HEK293 (cell line): ENCODE measurements around the gene ARHGEF11.
A peak's percentile ranks its signal among the peaks of the same experiment; 100 is the strongest.

Experiments used
- CTCF ChIA-PET: fragments of 350-600 bp; formaldehyde crosslinking; extraction: SDS; loops from one replicate; lab custom pipeline; 2021; ENCODE audit warnings: antibody characterized with exemption; lab: Yijun Ruan, JAX
- POLR2A ChIA-PET: fragments of 300-600 bp; formaldehyde crosslinking; extraction: SDS; loops from one replicate; lab custom pipeline; 2020; ENCODE audit warnings: antibody characterized with exemption, inconsistent platforms; lab: Yijun Ruan, JAX
- H3K27ac ChIP-seq: fragments of 200-500 bp; sonication (Bioruptor generic); 2 replicates; pipeline ENCODE4 v1.5.1; 2014; ENCODE audit warnings: low read depth, low read length, control low read depth, inconsistent platforms; ENCODE audit errors: extremely low read depth
- H3K36me3 ChIP-seq, 2 experiments: fragments of 200-500 bp in 1 of 2; sonication (Bioruptor generic) in 1 of 2; 1 replicate in 1 of 2; 2 replicates in 1 of 2; pipeline ENCODE4 v1.5.1; 2014 to 2017; ENCODE audit warnings: inconsistent platforms in 2 of 2, low read length in 2 of 2; ENCODE audit not compliant: control insufficient read depth in 2 of 2, insufficient read depth in 1 of 2
- H3K4me1 ChIP-seq: fragments of 200-500 bp; sonication (Bioruptor generic); 2 replicates; pipeline ENCODE4 v1.5.1; 2014; ENCODE audit warnings: mild to moderate bottlenecking, low read length, inconsistent platforms; ENCODE audit not compliant: control insufficient read depth, insufficient read depth
- H3K4me3 ChIP-seq: 2 replicates; pipeline ENCODE4 v1.5.1; 2011; ENCODE audit warnings: low read depth, mild to moderate bottlenecking, control low read depth, low read length, moderate library complexity
- H3K9me3 ChIP-seq: fragments of 200-500 bp; sonication (Bioruptor generic); 2 replicates; pipeline ENCODE4 v1.5.1; 2014; ENCODE audit warnings: low read depth, low read length, inconsistent platforms; ENCODE audit not compliant: control insufficient read depth, insufficient read depth
- ELK4 ChIP-seq: IDR thresholded peaks from 2 replicates; pipeline ENCODE4 v1.6.1; 2011; ENCODE audit warnings: mild to moderate bottlenecking, low read depth, low read length, borderline replicate concordance
- HOXA7 ChIP-seq: sonication (generic); formaldehyde crosslinking; IDR thresholded peaks from 2 replicates; pipeline ENCODE4 v1.8.1; 2022; ENCODE audit warnings: missing genetic modification reagents, borderline replicate concordance
- MZF1 ChIP-seq: fragments of 450-650 bp; formaldehyde crosslinking; IDR thresholded peaks from 2 replicates; pipeline ENCODE4 v1.5.1; 2017; ENCODE audit warnings: missing biosample characterization, missing genetic modification characterization, borderline replicate concordance
- ZBTB21 ChIP-seq: fragments of 450-650 bp; formaldehyde crosslinking; IDR thresholded peaks from 2 replicates; pipeline ENCODE4 v1.5.1; 2017; ENCODE audit warnings: missing biosample characterization, missing genetic modification characterization
- ZBTB48 ChIP-seq: fragments of 450-650 bp; formaldehyde crosslinking; IDR thresholded peaks from 2 replicates; pipeline ENCODE4 v1.5.1; 2016; ENCODE audit warnings: missing biosample characterization, missing genetic modification characterization
- ZIC2 ChIP-seq: fragments of 450-650 bp; formaldehyde crosslinking; IDR thresholded peaks from 2 replicates; pipeline ENCODE4 v1.5.1; 2016; ENCODE audit warnings: missing biosample characterization, missing genetic modification characterization
- ZNF138 ChIP-seq: fragments of 450-650 bp; formaldehyde crosslinking; IDR thresholded peaks from 2 replicates; pipeline ENCODE4 v1.5.1; 2016; ENCODE audit warnings: missing biosample characterization, missing genetic modification characterization, borderline replicate concordance
- ZNF157 ChIP-seq: fragments of 450-650 bp; formaldehyde crosslinking; IDR thresholded peaks from 2 replicates; pipeline ENCODE4 v1.5.1; 2016; ENCODE audit warnings: missing biosample characterization, missing genetic modification characterization
- ZNF184 ChIP-seq: fragments of 450-650 bp; IDR thresholded peaks from 2 replicates; pipeline ENCODE4 v1.5.1; 2018; ENCODE audit warnings: missing biosample characterization, mild to moderate bottlenecking, missing genetic modification characterization
- ZNF292 ChIP-seq: fragments of 450-650 bp; formaldehyde crosslinking; IDR thresholded peaks from 2 replicates; pipeline ENCODE4 v1.5.1; 2016; ENCODE audit warnings: low read depth, missing biosample characterization, missing genetic modification characterization, borderline replicate concordance
- ZNF473 ChIP-seq: fragments of 450-650 bp; formaldehyde crosslinking; IDR thresholded peaks from 2 replicates; pipeline ENCODE4 v1.5.1; 2017; ENCODE audit warnings: missing biosample characterization, missing genetic modification characterization
- ZNF510 ChIP-seq: fragments of 450-650 bp; formaldehyde crosslinking; IDR thresholded peaks from 2 replicates; pipeline ENCODE4 v1.5.1; 2018; ENCODE audit warnings: mild to moderate bottlenecking, missing genetic modification characterization, missing biosample characterization; ENCODE audit not compliant: insufficient replicate concordance
- ZNF518A ChIP-seq: fragments of 450-650 bp; formaldehyde crosslinking; conservative IDR thresholded peaks from 2 replicates; pipeline ENCODE4 v1.5.1; 2016; ENCODE audit warnings: low read depth, missing biosample characterization, missing genetic modification characterization
- ZNF521 ChIP-seq: fragments of 450-650 bp; formaldehyde crosslinking; IDR thresholded peaks from 2 replicates; pipeline ENCODE4 v1.5.1; 2017; ENCODE audit warnings: missing biosample characterization, mild to moderate bottlenecking, missing genetic modification characterization
- ZNF548 ChIP-seq: fragments of 450-650 bp; formaldehyde crosslinking; IDR thresholded peaks from 2 replicates; pipeline ENCODE4 v1.5.1; 2016; ENCODE audit warnings: missing biosample characterization, missing genetic modification characterization
- ZNF549 ChIP-seq: fragments of 450-650 bp; IDR thresholded peaks from 2 replicates; pipeline ENCODE4 v1.5.1; 2018; ENCODE audit warnings: missing biosample characterization, missing genetic modification characterization, mild to moderate bottlenecking, inconsistent platforms, moderate library complexity
- ZSCAN18 ChIP-seq: fragments of 450-650 bp; formaldehyde crosslinking; IDR thresholded peaks from 2 replicates; pipeline ENCODE4 v1.5.1; 2016; ENCODE audit warnings: missing biosample characterization, missing genetic modification characterization
- TF ChIP-seq, protein P1 (sequence below): fragments of 450-650 bp; formaldehyde crosslinking; IDR thresholded peaks from 2 replicates; pipeline ENCODE4 v1.5.1; 2016; ENCODE audit warnings: missing biosample characterization, missing genetic modification characterization
- TF ChIP-seq, protein P2 (sequence below): fragments of 450-650 bp; formaldehyde crosslinking; IDR thresholded peaks from 2 replicates; pipeline ENCODE4 v1.5.1; 2016; ENCODE audit warnings: missing biosample characterization, missing genetic modification characterization

ARHGEF11 gene

DNA sequence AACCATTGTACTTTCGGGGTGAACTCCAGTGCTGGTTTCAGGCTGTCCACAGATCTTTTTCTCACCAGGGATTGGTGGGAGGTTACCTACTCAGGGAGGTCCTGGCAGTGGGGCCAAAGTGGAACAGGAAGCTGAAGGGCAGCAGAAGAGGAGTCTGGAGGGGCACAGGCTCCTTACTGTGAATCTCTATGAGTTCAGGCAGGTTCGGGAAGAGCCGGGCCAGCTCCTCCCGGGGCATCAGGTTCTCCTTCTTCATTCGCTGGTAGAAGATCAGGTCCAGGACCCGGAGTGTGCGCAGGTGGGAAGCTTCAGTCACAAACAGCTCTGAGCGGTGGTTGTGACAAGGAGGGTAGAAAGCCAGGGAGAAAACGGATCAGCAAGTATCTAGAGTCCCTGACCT, 98.4 kb downstream of the ARHGEF11 start:
- H3K36me3 ChIP-seq, result peaks cover 7 to 100% of the 10 kb centered on the region in 2 experiments; a peak in 2 of 3 replicates
- CTCF ChIA-PET, result interaction anchor here (0.5 to 1.4 kb wide), 5 partner anchors 20 to 328 kb away, joined by 3 to 5 read pairs (median 4); no protein-coding TSS in a partner anchor
- POLR2A ChIA-PET, result no interaction called here
- no peak overlapping the region for H3K4me3 ChIP-seq
- TF ChIP-seq ZNF184 (tag by site-specific recombination) (no peak), ZNF473 (tag by site-specific recombination) (no peak), ZNF510 (tag by site-specific recombination) (no peak), MZF1 (tag by site-specific recombination) (no peak), HOXA7 (no peak), ZSCAN18 (tag by site-specific recombination) (no peak), ZNF521 (tag by site-specific recombination) (no peak), ZBTB48 (tag by site-specific recombination) (no peak), ZNF138 (tag by site-specific recombination) (no peak), ZNF549 (tag by site-specific recombination) (no peak), ZNF292 (tag by site-specific recombination) (no peak), ELK4 (no peak), ZNF518A (tag by site-specific recombination) (no peak)
- TF ChIP-seq, protein P1, sequence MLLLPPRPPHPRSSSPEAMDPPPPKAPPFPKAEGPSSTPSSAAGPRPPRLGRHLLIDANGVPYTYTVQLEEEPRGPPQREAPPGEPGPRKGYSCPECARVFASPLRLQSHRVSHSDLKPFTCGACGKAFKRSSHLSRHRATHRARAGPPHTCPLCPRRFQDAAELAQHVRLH (tag by site-specific recombination), result no peak
- TF ChIP-seq, all 188 proteins: peak for 0
- Histone ChIP-seq H3K27ac (no peak overlapping the region), H3K4me1 (no peaks in the 10 kb centered on the region), H3K9me3 (no peaks in the 10 kb centered on the region)

DNA sequence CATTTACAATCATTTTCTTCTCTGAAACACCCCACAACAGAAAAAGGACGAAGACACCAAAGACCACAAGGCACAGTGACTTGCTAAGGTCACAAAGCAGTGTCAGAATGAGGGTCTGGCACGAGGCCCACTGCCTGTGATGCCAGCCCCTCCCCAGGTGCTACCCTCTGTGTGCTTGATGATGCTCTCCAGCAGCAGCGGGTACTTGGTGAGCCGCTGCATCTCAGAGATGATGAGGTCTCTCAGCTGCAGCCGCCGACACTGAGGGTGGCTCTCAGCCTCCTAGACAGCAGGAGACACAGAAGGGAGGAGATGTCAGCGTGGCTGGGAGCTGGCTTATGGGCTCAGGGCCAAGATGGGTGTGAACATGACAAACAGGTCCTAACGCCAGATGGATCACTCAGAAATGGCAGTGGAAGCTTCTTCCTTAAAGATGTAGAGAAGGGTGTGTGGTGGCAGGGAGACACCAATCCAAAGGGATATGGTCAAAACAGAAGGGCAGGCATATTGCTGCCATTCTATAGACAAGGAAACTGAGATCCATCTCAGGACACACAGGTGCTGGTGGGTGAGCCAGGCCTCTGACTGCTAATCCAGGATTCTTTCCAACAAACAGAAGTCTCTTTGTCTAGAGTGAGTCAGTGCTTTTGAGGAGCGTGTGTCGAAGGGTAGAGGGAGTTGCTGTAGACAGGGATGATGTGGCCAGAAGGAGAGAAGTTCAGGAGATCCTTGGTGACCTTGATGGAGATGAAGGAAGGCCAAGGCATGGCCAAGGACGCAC, 99.5 kb downstream of the ARHGEF11 start:
- Histone ChIP-seq H3K4me1 (no peaks in the 10 kb centered on the region), H3K4me3 (no peak overlapping the region), H3K27ac (no peak overlapping the region)
- TF ChIP-seq ZNF157 (tag by site-specific recombination), result peak; percentile 68
- TF ChIP-seq, protein P2, sequence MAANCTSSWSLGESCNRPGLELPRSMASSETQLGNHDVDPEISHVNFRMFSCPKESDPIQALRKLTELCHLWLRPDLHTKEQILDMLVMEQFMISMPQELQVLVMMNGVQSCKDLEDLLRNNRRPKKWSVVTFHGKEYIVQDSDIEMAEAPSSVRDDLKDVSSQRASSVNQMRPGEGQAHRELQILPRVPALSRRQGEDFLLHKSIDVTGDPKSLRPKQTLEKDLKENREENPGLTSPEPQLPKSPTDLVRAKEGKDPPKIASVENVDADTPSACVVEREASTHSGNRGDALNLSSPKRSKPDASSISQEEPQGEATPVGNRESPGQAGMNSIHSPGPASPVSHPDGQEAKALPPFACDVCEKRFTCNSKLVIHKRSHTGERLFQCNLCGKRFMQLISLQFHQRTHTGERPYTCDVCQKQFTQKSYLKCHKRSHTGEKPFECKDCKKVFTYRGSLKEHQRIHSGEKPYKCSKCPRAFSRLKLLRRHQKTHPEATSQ (tag by site-specific recombination), result no peak
- no peak for TF ChIP-seq ZSCAN18 (tag by site-specific recombination)
- peak; percentile 32; the same call in 1 of the 2 replicates for TF ChIP-seq ZIC2 (tag by site-specific recombination)
- no peak for TF ChIP-seq ZNF548
- TF ChIP-seq ZBTB21 (tag by site-specific recombination), result no peak
- TF ChIP-seq, all 188 proteins: peak for 2
- no peaks in the 10 kb centered on the region for H3K9me3 ChIP-seq
- CTCF ChIA-PET, result interaction anchor here (0.7 to 1.4 kb wide), 4 partner anchors 19 to 326 kb away, joined by 3 to 5 read pairs (median 4); no protein-coding TSS in a partner anchor
- POLR2A ChIA-PET, result no interaction called here
- H3K36me3 ChIP-seq, result peaks cover 7 to 100% of the 10 kb centered on the region in 2 experiments; a peak in 2 of 3 replicates
